ENCODE data around the gene NOS1AP.

GRCh38 chr1:162026881-162027280 lies 42.6 kb upstream of the NOS1AP start:
- TF ChIP-seq POLR2A (IDR thresholded peaks at IDR 0.05) (no peak), CTCF (IDR thresholded peaks at IDR 0.05) (no peak)

Data from lower leg skin (tissue), 3 donors.